ENCODE results near the gene GPD1L.
"Not testable (repeated sequence)": the region's sequence is repeated elsewhere in the genome, so short reads cannot be mapped to it uniquely, and the experiment has no call there.

GPD1L gene

GRCh38 chr3:32066686-32067085 lies 39.7 kb upstream of the GPD1L start:
- TF ChIP-seq EZH2phosphoT487 (IDR thresholded peaks at IDR 0.05; ENCODE audit: borderline replicate concordance) = no peak
- no peak for TF ChIP-seq CTCF (conservative IDR thresholded peaks at IDR 0.05; ENCODE audit: low read length)

GRCh38 chr3:32074194-32074593 lies 32.2 kb upstream of the GPD1L start:
- not testable (repeated sequence) for H3K9ac ChIP-seq (ENCODE audit: low read depth, low read length, poor library complexity, severe bottlenecking); H3K27me3 ChIP-seq (ENCODE audit: insufficient read depth, low read length, poor library complexity, severe bottlenecking); H2AFZ ChIP-seq (ENCODE audit: low read length); H3K9me2 ChIP-seq (replicated peaks; ENCODE audit: low read depth, low read length); H3K4me3 ChIP-seq (ENCODE audit: low read length, poor library complexity, severe bottlenecking); H3K4me1 ChIP-seq (ENCODE audit: insufficient read depth, low read length, poor library complexity, severe bottlenecking); H3K36me3 ChIP-seq (ENCODE audit: insufficient read depth, low read length); H4K20me1 ChIP-seq (ENCODE audit: insufficient read depth, low read length, poor library complexity, severe bottlenecking); H3K9me3 ChIP-seq (ENCODE audit: insufficient read depth, low read depth, low read length); H3K4me2 ChIP-seq (ENCODE audit: low read depth, low read length, poor library complexity, severe bottlenecking); H3F3A ChIP-seq (ENCODE audit: low read depth); H3K79me2 ChIP-seq (ENCODE audit: insufficient read depth, low read length)

More at GRCh38 chr3:32066686-32067085, 39.7 kb upstream of the GPD1L start:
- H3K36me3 ChIP-seq (ENCODE audit: insufficient read depth, low read length) = no peaks in the 10 kb centered on the region
- H2AFZ ChIP-seq (ENCODE audit: low read length) = no peak overlapping the region
- H3K9me2 ChIP-seq (replicated peaks; ENCODE audit: low read depth, low read length) = no peaks in the 10 kb centered on the region
- H3K4me3 ChIP-seq (ENCODE audit: low read length, poor library complexity, severe bottlenecking) = no peak overlapping the region
- no peaks in the 10 kb centered on the region for H4K20me1 ChIP-seq (ENCODE audit: insufficient read depth, low read length, poor library complexity, severe bottlenecking)
- no peak overlapping the region for H3K9ac ChIP-seq (ENCODE audit: low read depth, low read length, poor library complexity, severe bottlenecking)
- H3K79me2 ChIP-seq (ENCODE audit: insufficient read depth, low read length) = no peaks in the 10 kb centered on the region
- no peaks in the 10 kb centered on the region for H3K9me3 ChIP-seq (ENCODE audit: insufficient read depth, low read depth, low read length)
- no peaks in the 10 kb centered on the region for H3K4me1 ChIP-seq (ENCODE audit: insufficient read depth, low read length, poor library complexity, severe bottlenecking)
- no peaks in the 10 kb centered on the region for H3K27me3 ChIP-seq (ENCODE audit: insufficient read depth, low read length, poor library complexity, severe bottlenecking)
- H3K4me2 ChIP-seq (ENCODE audit: low read depth, low read length, poor library complexity, severe bottlenecking) = no peak overlapping the region
- H3F3A ChIP-seq (ENCODE audit: low read depth) = no peaks in the 10 kb centered on the region

GRCh38 chr3:32076566-32076965 lies 29.9 kb upstream of the GPD1L start:
- TF ChIP-seq CTCF (conservative IDR thresholded peaks at IDR 0.05; ENCODE audit: low read length) (no peak), EZH2phosphoT487 (IDR thresholded peaks at IDR 0.05; ENCODE audit: borderline replicate concordance) (no peak)
- Histone ChIP-seq H3K9me3 (ENCODE audit: insufficient read depth, low read depth, low read length) (no peaks in the 10 kb centered on the region), H3K79me2 (ENCODE audit: insufficient read depth, low read length) (no peaks in the 10 kb centered on the region), H3F3A (ENCODE audit: low read depth) (no peaks in the 10 kb centered on the region), H2AFZ (ENCODE audit: low read length) (no peak overlapping the region), H3K9me2 (replicated peaks; ENCODE audit: low read depth, low read length) (no peaks in the 10 kb centered on the region), H4K20me1 (ENCODE audit: insufficient read depth, low read length, poor library complexity, severe bottlenecking) (no peaks in the 10 kb centered on the region), H3K27me3 (ENCODE audit: insufficient read depth, low read length, poor library complexity, severe bottlenecking) (no peaks in the 10 kb centered on the region), H3K4me3 (ENCODE audit: low read length, poor library complexity, severe bottlenecking) (no peak overlapping the region), H3K9ac (ENCODE audit: low read depth, low read length, poor library complexity, severe bottlenecking) (no peak overlapping the region), H3K36me3 (ENCODE audit: insufficient read depth, low read length) (no peaks in the 10 kb centered on the region), H3K4me2 (ENCODE audit: low read depth, low read length, poor library complexity, severe bottlenecking) (no peak overlapping the region), H3K4me1 (ENCODE audit: insufficient read depth, low read length, poor library complexity, severe bottlenecking) (no peaks in the 10 kb centered on the region)

GRCh38 chr3:32077260-32078084 lies 28.9 kb upstream of the GPD1L start:
- H2AFZ ChIP-seq (ENCODE audit: low read length) = no peak overlapping the region
- H3K27me3 ChIP-seq (ENCODE audit: insufficient read depth, low read length, poor library complexity, severe bottlenecking) = no peaks in the 10 kb centered on the region
- no peak overlapping the region for H3K9ac ChIP-seq (ENCODE audit: low read depth, low read length, poor library complexity, severe bottlenecking)
- no peaks in the 10 kb centered on the region for H3K79me2 ChIP-seq (ENCODE audit: insufficient read depth, low read length)
- no peak for TF ChIP-seq EZH2phosphoT487 (IDR thresholded peaks at IDR 0.05; ENCODE audit: borderline replicate concordance)
- no peak for TF ChIP-seq CTCF (conservative IDR thresholded peaks at IDR 0.05; ENCODE audit: low read length)
- H3K4me1 ChIP-seq (ENCODE audit: insufficient read depth, low read length, poor library complexity, severe bottlenecking) = no peaks in the 10 kb centered on the region
- no peaks in the 10 kb centered on the region for H3F3A ChIP-seq (ENCODE audit: low read depth)
- H3K36me3 ChIP-seq (ENCODE audit: insufficient read depth, low read length) = no peaks in the 10 kb centered on the region
- H3K9me2 ChIP-seq (replicated peaks; ENCODE audit: low read depth, low read length) = no peaks in the 10 kb centered on the region
- no peaks in the 10 kb centered on the region for H4K20me1 ChIP-seq (ENCODE audit: insufficient read depth, low read length, poor library complexity, severe bottlenecking)
- no peak overlapping the region for H3K4me2 ChIP-seq (ENCODE audit: low read depth, low read length, poor library complexity, severe bottlenecking)
- H3K9me3 ChIP-seq (ENCODE audit: insufficient read depth, low read depth, low read length) = no peaks in the 10 kb centered on the region
- no peak overlapping the region for H3K4me3 ChIP-seq (ENCODE audit: low read length, poor library complexity, severe bottlenecking)
